Adrenal gland (tissue), 12 donors: Measurements from ENCODE around the gene SHB. TPM values are rescaled to one million over a fixed set of nuclear protein-coding genes. Genes with fewer than 3 reads are reported as not detected.

ENCODE experiments used
- DNase-seq, 7 donors: peaks; one replicate each; pipeline ENCODE4 v3.0.0-alpha.2; 2019 to 2020
- H3K27ac ChIP-seq, 5 donors: fragments of 200-600 bp; sonication (generic) in 4 of 5; 1 replicate in 3 of 5; 2 replicates in 2 of 5; pipeline versions ENCODE4 v1.5.1 to v1.8.0; 2016 to 2020; ENCODE audit warnings: mild to moderate bottlenecking in 1 of 5
- H3K27me3 ChIP-seq: fragments of 200-600 bp; 2 replicates; pipeline ENCODE4 v1.8.0; 2021
- H3K36me3 ChIP-seq, 2 donors: fragments of 200-600 bp; replicated peaks in 1 of 2; 1 replicate in 1 of 2; 2 replicates in 1 of 2; pipeline versions ENCODE4 v1.5.1 to v1.8.0; 2018 to 2022
- H3K4me1 ChIP-seq, 2 donors: fragments of 200-600 bp; replicated peaks in 1 of 2; 1 replicate in 1 of 2; 2 replicates in 1 of 2; pipeline versions ENCODE4 v1.5.1 to v1.8.0; 2018 to 2021
- H3K4me3 ChIP-seq, 4 donors: fragments of 200-600 bp; sonication (generic) in 3 of 4; one replicate each; pipeline ENCODE4 v1.5.1; 2016 to 2018
- H3K9me3 ChIP-seq, 3 donors: fragments of 200-600 bp; sonication (generic) in 1 of 3; replicated peaks in 1 of 3; 1 replicate in 2 of 3; 2 replicates in 1 of 3; pipeline versions ENCODE4 v1.5.1 to v1.8.0; 2016 to 2021
- CTCF ChIP-seq, 6 experiments: fragments of 450-650 bp in 4 of 6; fragments of 200-600 bp in 2 of 6; sonication (generic) in 1 of 6; IDR thresholded peaks; 1 replicate in 5 of 6; 2 replicates in 1 of 6; pipeline versions ENCODE4 v1.5.1 to v1.8.0; 2016 to 2021; ENCODE audit warnings: antibody characterized with exemption in 6 of 6, mild to moderate bottlenecking in 2 of 6, moderate library complexity in 1 of 6
- POLR2A ChIP-seq, 2 donors: fragments of 450-650 bp; IDR thresholded peaks; one replicate each; pipeline ENCODE4 v1.6.1; 2017; ENCODE audit warnings: antibody characterized with exemption in 2 of 2, mild to moderate bottlenecking in 2 of 2, moderate library complexity in 1 of 2
- WGBS, 4 donors: extraction: QIAGEN DNeasy Blood & Tissue Kit in 2 of 4; methylation state at CpG; one replicate each; pipeline versions ENCODE4 v1.1.5 to v1.1.7; 2013 to 2017; 5-methylcytosine and 5-hydroxymethylcytosine counted together
- intact Hi-C, 2 donors: fragments of 100-400 bp; cut with DNase I; formaldehyde crosslinking; loops; one replicate each; pipeline versions ENCODE4 v1.14.1 to v1.15.0; 2022 to 2023
- polyA plus RNA-seq, 3 donors: library from polyadenylated mRNA; stranded (reverse); fragments of 200-250 nt in 2 of 3; fragments of 350-450 nt in 1 of 3; fragmentation: Illumina TruSeq in 1 of 3; extraction: RNeasy Lipid Tissue Mini Kit (QIAGEN cat#74804) in 1 of 3; gene quantifications; one replicate each; pipeline ENCODE4 v1.2.3, GENCODE V29; 2013 to 2014
- total RNA-seq, 9 donors: library from RNA; depleted of rRNA in 4 of 9; stranded (reverse); fragments of >200 nt in 4 of 9; fragments of 120-200 nt in 1 of 9; fragmentation: NEBNext Ultra II Directional in 1 of 9; extraction: Animal tissue kit (Norgen Biotek cat#: 25700) in 1 of 9; gene quantifications; one replicate each; pipeline versions ENCODE4 v1.1.0 to v1.2.4, GENCODE V29; 2013 to 2023
- donor health status: healthy with polysubstance abuse.
- donor health status: Bipolar disorder and iron deficiency.
- donor health status: DM: yes; HTN: yes; CAD: no.
- donor health status: DM: no; HTN: no; CAD: no.
- donor health status: DM: no; HTN: no; CAD: no.
- donor health status: DM: yes; HTN: yes; CAD: no.

The SHB gene
- total and polyA plus RNA-seq, 12 donors, result 3.2 to 21.2 (median 11.1) TPM

DNA sequence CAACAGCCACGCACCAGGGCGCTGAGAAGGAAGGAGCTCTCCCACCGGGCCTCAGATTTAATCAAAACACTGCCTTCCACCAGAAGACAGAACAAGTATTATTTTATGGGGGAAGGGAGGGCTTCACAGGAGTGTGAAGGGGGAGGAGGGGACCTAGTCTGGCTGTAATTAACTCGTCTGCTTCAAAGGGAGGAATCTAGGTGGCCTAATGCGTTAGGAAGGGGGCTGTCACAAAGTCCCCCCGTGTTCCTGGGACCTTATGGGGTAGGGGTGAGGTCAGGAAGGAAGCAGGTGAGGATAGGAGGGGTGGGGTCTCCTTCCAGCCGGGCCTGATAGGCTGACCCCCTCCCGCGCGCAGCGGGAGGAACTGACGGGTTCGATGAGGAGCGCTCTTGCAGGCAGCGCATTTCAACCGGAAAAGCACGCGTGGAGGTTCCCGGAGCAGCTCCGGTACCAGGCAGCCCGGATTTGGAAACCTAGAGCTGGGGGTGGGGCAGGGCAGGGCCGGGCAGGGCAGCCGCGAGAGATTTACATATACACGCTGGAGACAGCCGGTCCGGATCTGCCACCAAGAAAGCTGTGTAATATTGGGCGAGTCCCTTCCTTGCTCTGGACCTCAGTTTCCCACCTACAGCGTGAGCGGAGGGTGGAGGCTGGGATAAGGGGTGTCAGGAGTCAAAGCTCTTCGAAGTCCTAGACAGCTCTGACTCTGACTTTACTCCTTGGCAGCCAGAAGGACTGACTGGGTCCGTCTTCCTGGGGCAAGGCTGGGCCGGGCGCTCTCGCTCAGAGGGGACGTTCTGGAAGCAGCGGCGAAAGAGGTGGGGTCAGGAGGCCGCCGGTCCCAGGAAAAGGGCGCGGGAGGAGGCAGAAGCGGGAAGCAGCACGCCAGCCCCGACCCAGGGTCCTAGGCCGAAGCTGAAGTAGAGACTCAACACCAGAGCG is 1.8 kb downstream of the SHB start:
- TF ChIP-seq CTCF (IDR thresholded peaks at IDR 0.05) (no peak), POLR2A (IDR thresholded peaks at IDR 0.05) (peak in 1 of 2 donors; percentile 33)
- DNase-seq, result peak; percentile 47 to 75 (median 70)
- peak overlapping the region; percentile 24 to 91 (median 72) for H3K27ac ChIP-seq
- H3K27me3 ChIP-seq, result no peaks in the 10 kb centered on the region
- H3K36me3 ChIP-seq, result no peaks in the 10 kb centered on the region
- H3K4me1 ChIP-seq, result peaks cover 10 to 48% of the 10 kb centered on the region in 2 donors
- intact Hi-C loops, result loop anchor here (5.0 kb wide), 2 partner anchors 145 to 150 kb away; no protein-coding TSS in a partner anchor
- H3K4me3 ChIP-seq, result peak overlapping the region in 2 of 4 donors; percentile 70 to 74
- H3K9me3 ChIP-seq, result no peaks in the 10 kb centered on the region
- WGBS, 4 donors, result 16 to 28% (median 19%) methylated on average over 22 to 47 of the region's 47 CpGs

DNA sequence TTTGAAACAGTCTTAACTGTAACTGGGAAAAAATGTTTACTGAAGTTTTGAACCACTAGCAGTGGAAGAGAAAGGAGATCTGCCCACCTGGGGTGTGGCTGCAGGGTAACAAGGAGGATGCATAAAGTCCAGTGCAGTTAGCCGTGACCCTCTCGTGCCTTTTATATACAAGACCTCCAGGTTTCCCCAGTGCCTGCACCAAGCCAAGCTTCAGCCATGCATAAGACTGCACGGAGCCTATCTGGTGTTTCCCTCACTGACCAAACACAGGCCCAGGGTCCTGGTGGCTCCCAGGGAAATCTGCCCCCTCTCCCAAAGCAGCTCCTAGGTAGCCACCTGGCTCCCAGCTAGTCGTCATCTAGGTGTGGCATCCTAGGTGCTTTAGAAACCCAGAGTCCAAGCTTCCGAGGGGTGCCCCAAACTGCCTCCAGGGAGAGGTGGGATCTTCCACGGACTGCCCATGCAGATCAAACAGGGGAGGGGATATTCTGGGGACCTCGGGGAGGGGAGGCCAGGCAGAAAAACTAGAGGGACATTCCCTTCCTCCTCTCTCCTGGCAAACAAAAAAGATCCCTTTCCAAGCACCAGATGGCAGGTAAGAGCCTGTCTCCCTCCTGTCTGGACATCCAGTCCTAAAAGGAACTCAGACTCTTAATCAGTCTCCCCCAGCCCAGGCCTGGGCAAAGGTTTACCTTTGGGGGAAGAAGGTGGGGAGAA is 2.7 kb downstream of the SHB start:
- TF ChIP-seq CTCF (IDR thresholded peaks at IDR 0.05), result peak in 1 of 6 experiments; percentile 13
- TF ChIP-seq POLR2A (IDR thresholded peaks at IDR 0.05), result no peak
- Histone ChIP-seq H3K36me3 (no peaks in the 10 kb centered on the region), H3K27me3 (no peaks in the 10 kb centered on the region), H3K4me1 (peaks cover 10 to 53% of the 10 kb centered on the region in 2 donors), H3K9me3 (no peaks in the 10 kb centered on the region), H3K4me3 (peak overlapping the region in 1 of 4 donors; percentile 70), H3K27ac (peak overlapping the region in 3 of 5 donors; percentile 72 to 91 (median 85))
- DNase-seq, result no peak
- WGBS, 4 donors, result 70 to 81% (median 79%) methylated on average over 6 to 7 of the region's 7 CpGs
- intact Hi-C loops, result loop anchor here (5.0 kb wide), 2 partner anchors 144 to 149 kb away; no protein-coding TSS in a partner anchor

DNA sequence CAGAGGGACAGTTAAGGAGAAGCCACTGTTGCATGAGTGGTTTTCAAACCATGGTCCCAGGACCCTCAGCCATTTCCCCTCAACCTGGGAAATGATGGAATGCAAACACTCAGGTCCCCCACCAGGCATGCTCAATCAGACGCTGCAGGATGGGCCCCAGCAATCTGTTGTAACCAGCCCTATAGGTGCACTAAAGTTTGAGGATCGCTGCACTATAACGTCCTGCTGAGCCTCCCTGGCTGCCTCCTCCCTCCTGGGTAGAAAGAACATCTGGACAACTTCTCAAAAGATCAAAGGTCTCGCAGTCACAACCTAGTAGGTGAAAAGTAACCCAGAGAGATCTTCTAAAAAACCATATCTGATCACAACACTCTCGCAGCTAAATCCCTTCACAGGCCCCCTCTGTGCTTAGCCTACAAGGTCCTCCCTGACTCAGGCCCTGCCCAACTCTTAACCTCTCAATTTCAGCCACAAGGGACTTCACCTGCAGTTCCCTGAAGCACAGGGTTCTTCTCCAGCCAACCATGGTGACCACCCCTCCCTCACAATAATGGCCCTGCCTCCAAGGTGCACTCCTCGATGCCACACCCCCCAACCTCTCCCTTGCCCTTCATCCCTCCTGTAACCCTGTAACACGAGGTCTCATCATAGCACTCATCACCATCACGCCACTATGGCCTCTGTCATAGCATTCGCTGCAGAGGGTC is 3.5 kb downstream of the SHB start:
- Histone ChIP-seq H3K4me1 (peaks cover 15 to 58% of the 10 kb centered on the region in 2 donors), H3K4me3 (no peak overlapping the region), H3K27me3 (no peaks in the 10 kb centered on the region), H3K36me3 (no peaks in the 10 kb centered on the region), H3K27ac (peak overlapping the region in 1 of 5 donors; percentile 91), H3K9me3 (no peaks in the 10 kb centered on the region)
- 87 to 89% (median 87%) methylated on average over 6 to 9 of the region's 9 CpGs for WGBS, 4 donors
- intact Hi-C loops, result loop anchor here (5.0 kb wide), 2 partner anchors 143 to 148 kb away; no protein-coding TSS in a partner anchor
- DNase-seq, result no peak
- TF ChIP-seq CTCF (IDR thresholded peaks at IDR 0.05) (no peak), POLR2A (IDR thresholded peaks at IDR 0.05) (no peak)
